Measurements from ENCODE around the gene HTT.

- TF ChIP-seq USF2 (IDR thresholded peaks at IDR 0.05; ENCODE audit: low read length) (no peak), CTCF (IDR thresholded peaks at IDR 0.05; ENCODE audit: control extremely low read depth in 1 of 3, insufficient read depth in 1 of 3, low read depth in 1 of 3, low read length in 3 of 3) (no peak), SIN3A (conservative IDR thresholded peaks at IDR 0.05 in 1 of 2, IDR thresholded peaks at IDR 0.05 in 1 of 2; ENCODE audit: low read depth in 1 of 2, low read length in 2 of 2) (no peak), ZNF274 (IDR thresholded peaks at IDR 0.05; ENCODE audit: borderline replicate concordance, extremely low read depth, low read length) (no peak), POLR2A (IDR thresholded peaks at IDR 0.05; ENCODE audit: control extremely low read depth in 1 of 2, low read depth in 2 of 2, low read length in 2 of 2) (no peak), EP300 (IDR thresholded peaks at IDR 0.05; ENCODE audit: borderline replicate concordance in 1 of 2, low read depth in 2 of 2, low read length in 2 of 2) (no peak), YY1 (IDR thresholded peaks at IDR 0.05; ENCODE audit: low read depth, low read length) (no peak), EGR1 (IDR thresholded peaks at IDR 0.05; ENCODE audit: borderline replicate concordance, low read depth, low read length) (no peak), JUN (IDR thresholded peaks at IDR 0.05; ENCODE audit: low read depth, low read length) (no peak), POLR2AphosphoS5 (IDR thresholded peaks at IDR 0.05; ENCODE audit: low read depth, low read length) (no peak), CBX5 (IDR thresholded peaks at IDR 0.05; ENCODE audit: low read depth, low read length) (no peak), ASH2L (IDR thresholded peaks at IDR 0.05; ENCODE audit: low read length) (no peak)
Observed at GRCh38 chr4:3209551-3210325, 135.3 kb downstream of the HTT start.
